PFSK-1 (cell line): ENCODE measurements around the gene NUP214.

Experiments used
- POLR2AphosphoS5 ChIP-seq: IDR thresholded peaks from 2 replicates; pipeline ENCODE4 v1.6.1; 2012; ENCODE audit warnings: low read depth, mild to moderate bottlenecking, control low read depth, low read length, moderate library complexity
- REST ChIP-seq, 2 experiments: IDR thresholded peaks; 2 replicates each; pipeline versions ENCODE4 v1.6.1 to v1.8.0; 2011 to 2012; ENCODE audit warnings: low read depth in 2 of 2, low read length in 2 of 2, control low read depth in 1 of 2, inconsistent platforms in 1 of 2, mild to moderate bottlenecking in 1 of 2, moderate library complexity in 1 of 2; ENCODE audit not compliant: insufficient read depth in 1 of 2
- SIN3A ChIP-seq: IDR thresholded peaks from 2 replicates; pipeline ENCODE4 v1.6.1; 2012; ENCODE audit warnings: mild to moderate bottlenecking, low read length, moderate library complexity, borderline replicate concordance; ENCODE audit not compliant: insufficient read depth
- TAF1 ChIP-seq: IDR thresholded peaks from 2 replicates; pipeline ENCODE4 v1.6.1; 2012; ENCODE audit warnings: low read length, control low read depth, borderline replicate concordance; ENCODE audit not compliant: insufficient read depth

- TF ChIP-seq POLR2AphosphoS5 (no peak), REST (IDR thresholded peaks at IDR 0.05; ENCODE audit: insufficient read depth in 1 of 2, low read depth in 2 of 2, low read length in 2 of 2) (no peak), TAF1 (no peak), SIN3A (no peak)
These were observed 121.2 kb downstream of the NUP214 start for GRCh38 chr9:131246618-131247017.
